GM12875 (cell line): ENCODE measurements around the gene FSTL4.
"Not testable (repeated sequence)": the region's sequence is repeated elsewhere in the genome, so short reads cannot be mapped to it uniquely, and the experiment has no call there.

ENCODE experiments used
- H3K4me3 ChIP-seq: one replicate; pipeline ENCODE4 v1.5.1; 2011; ENCODE audit warnings: low read depth, low read length, control low read depth
- TF ChIP-seq, protein P1 (sequence below): IDR thresholded peaks from 2 replicates; pipeline ENCODE4 v1.5.1; 2011; ENCODE audit warnings: low read depth, mild to moderate bottlenecking, control low read depth, inconsistent platforms, low read length, moderate library complexity, borderline replicate concordance; ENCODE audit not compliant: insufficient read depth

The FSTL4 gene

GRCh38 chr5:133198511-133198910 lies 413.8 kb downstream of the FSTL4 start:
- TF ChIP-seq, protein P1, sequence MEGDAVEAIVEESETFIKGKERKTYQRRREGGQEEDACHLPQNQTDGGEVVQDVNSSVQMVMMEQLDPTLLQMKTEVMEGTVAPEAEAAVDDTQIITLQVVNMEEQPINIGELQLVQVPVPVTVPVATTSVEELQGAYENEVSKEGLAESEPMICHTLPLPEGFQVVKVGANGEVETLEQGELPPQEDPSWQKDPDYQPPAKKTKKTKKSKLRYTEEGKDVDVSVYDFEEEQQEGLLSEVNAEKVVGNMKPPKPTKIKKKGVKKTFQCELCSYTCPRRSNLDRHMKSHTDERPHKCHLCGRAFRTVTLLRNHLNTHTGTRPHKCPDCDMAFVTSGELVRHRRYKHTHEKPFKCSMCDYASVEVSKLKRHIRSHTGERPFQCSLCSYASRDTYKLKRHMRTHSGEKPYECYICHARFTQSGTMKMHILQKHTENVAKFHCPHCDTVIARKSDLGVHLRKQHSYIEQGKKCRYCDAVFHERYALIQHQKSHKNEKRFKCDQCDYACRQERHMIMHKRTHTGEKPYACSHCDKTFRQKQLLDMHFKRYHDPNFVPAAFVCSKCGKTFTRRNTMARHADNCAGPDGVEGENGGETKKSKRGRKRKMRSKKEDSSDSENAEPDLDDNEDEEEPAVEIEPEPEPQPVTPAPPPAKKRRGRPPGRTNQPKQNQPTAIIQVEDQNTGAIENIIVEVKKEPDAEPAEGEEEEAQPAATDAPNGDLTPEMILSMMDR = no peak
- no peak overlapping the region for H3K4me3 ChIP-seq

- no peak overlapping the region for H3K4me3 ChIP-seq
- TF ChIP-seq, protein P1 = no peak
Measured at GRCh38 chr5:133196441-133197085, 415.8 kb downstream of the FSTL4 start.

- TF ChIP-seq, protein P1 = no peak
Measured at GRCh38 chr5:133195250-133195649, 417.1 kb downstream of the FSTL4 start.

DNA sequence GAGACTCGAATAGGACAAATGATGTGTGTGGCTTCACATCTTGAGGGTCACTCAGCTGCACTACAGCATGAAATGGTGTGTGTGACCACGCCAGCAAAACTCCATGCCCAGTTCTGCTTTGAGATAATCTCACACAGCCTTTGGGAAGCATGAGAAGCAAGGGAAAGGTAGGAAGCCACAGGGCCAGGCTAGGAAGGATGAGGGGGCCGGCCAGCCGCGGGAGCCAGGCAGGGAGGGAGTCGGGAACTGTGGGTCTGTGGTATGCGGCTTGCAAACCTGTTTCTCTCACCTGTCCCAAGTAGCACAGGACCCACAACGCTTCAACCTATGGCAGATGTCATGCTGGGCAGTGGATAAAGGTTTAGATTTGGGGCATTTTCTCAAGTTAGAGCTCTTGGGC lies 418.5 kb downstream of the FSTL4 start:
- TF ChIP-seq, protein P1 = no peak
- H3K4me3 ChIP-seq = no peak overlapping the region

More at GRCh38 chr5:133195250-133195649, 417.1 kb downstream of the FSTL4 start:
- H3K4me3 ChIP-seq = no peak overlapping the region

GRCh38 chr5:133192716-133193115 lies 419.6 kb downstream of the FSTL4 start:
- TF ChIP-seq, protein P1 = no peak

DNA sequence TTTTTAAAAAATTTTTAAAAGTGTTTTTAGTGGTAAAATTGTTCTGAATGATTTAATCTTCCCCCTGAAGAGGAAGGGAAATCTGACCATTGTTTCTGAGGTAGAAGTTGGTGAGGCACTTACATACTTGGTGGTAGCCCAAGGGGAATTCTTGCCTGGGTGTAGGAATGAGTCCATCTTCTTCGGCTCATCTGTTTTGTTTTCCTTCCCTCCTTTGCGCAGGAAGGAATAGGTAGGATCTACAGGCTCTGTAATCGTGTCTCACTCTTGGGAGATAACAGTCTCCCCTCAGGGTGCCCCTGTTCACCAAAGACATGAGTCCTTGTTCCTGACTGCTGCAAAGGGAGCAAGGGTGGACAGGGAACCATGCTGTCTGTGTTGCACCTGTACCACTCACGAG lies 422.5 kb downstream of the FSTL4 start:
- TF ChIP-seq, protein P1 = no peak
- H3K4me3 ChIP-seq = no peak overlapping the region

More at GRCh38 chr5:133192716-133193115, 419.6 kb downstream of the FSTL4 start:
- H3K4me3 ChIP-seq = no peak overlapping the region

- H3K4me3 ChIP-seq = no peak overlapping the region
- TF ChIP-seq, protein P1 = no peak
Measured at GRCh38 chr5:133179405-133179804, 432.9 kb downstream of the FSTL4 start.

DNA sequence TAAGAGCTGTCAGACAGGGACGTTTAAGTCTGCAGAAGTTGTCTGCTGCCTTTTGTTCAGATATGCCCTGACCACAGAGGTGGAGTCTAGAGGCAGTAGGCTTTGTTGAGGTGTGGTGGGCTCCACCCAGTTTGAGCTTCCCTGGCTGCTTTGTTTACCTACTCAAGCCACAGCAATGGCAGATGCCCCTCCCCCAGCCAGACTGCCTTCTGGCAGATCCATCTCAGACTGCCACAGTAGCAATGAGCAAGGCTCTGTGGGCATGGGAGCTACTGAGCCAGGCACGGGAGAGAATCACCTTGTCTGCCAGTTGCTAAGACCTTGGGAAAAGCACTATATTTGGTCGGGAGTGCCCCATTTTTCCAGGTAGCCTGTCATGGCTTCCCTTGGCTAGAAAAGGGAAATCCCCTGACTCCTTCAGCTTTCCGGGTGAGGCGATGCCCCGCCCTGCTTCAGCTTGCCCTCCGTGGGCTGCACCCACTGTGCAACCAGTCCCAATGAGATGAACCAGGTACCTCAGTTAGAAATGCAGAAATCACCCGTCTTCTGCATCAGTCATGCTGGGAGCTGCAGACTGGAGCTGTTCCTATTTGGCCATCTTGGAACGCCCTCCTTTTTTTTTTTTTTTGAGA lies 441.5 kb downstream of the FSTL4 start:
- H3K4me3 ChIP-seq = not testable (repeated sequence)
